ENCODE measurements around the gene ADARB2. TPM values are rescaled to one million over a fixed set of nuclear protein-coding genes. Genes with fewer than 3 reads are reported as not detected.

ADARB2 gene
- total and polyA plus RNA-seq, 8 donors = 0.41 to 0.92 (median 0.76) TPM

DNA sequence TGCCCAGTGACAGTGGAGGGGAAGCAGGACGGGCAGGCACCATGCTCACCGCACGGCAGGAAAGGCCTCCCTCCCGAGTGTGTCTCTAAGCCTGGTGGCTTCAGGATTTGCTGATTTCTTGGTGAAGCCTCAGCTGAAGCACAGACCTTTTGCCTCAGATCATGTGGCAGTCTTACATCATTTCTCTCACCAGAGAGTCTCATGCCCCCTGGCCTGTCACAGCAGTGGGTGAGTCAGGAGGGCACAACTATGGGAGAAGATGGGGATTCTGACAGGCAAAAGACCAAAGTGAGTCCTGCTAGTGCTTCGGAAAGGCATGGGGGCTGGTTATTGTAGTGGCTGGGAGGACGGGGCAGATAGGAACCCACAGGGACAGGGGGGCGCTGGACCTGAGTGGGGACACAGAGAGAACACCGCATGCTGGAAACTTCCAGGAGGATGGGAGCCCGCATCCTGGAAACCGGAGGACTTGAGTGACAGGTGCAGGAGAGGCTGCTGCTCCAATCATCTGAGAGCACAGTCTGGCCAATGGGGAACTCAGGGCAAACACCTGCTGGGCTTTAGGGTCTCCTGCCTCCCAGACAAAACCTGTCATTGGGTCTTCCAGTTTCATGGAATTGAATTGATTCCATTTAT lies 166.8 kb downstream of the ADARB2 start:
- intact Hi-C loops (cut with DNase I) = no loop called here
- TF ChIP-seq, protein P1, sequence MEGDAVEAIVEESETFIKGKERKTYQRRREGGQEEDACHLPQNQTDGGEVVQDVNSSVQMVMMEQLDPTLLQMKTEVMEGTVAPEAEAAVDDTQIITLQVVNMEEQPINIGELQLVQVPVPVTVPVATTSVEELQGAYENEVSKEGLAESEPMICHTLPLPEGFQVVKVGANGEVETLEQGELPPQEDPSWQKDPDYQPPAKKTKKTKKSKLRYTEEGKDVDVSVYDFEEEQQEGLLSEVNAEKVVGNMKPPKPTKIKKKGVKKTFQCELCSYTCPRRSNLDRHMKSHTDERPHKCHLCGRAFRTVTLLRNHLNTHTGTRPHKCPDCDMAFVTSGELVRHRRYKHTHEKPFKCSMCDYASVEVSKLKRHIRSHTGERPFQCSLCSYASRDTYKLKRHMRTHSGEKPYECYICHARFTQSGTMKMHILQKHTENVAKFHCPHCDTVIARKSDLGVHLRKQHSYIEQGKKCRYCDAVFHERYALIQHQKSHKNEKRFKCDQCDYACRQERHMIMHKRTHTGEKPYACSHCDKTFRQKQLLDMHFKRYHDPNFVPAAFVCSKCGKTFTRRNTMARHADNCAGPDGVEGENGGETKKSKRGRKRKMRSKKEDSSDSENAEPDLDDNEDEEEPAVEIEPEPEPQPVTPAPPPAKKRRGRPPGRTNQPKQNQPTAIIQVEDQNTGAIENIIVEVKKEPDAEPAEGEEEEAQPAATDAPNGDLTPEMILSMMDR (IDR thresholded peaks at IDR 0.05) = no peak
- Histone ChIP-seq H3K4me1 (no peaks in the 10 kb centered on the region), H3K36me3 (no peaks in the 10 kb centered on the region), H3K4me3 (no peak overlapping the region), H3K9me3 (no peaks in the 10 kb centered on the region), H3K27me3 (peaks cover 0 to 18% of the 10 kb centered on the region in 2 donors), H3K27ac (no peak overlapping the region)
- DNase-seq = no peak
- no peak for ATAC-seq

DNA sequence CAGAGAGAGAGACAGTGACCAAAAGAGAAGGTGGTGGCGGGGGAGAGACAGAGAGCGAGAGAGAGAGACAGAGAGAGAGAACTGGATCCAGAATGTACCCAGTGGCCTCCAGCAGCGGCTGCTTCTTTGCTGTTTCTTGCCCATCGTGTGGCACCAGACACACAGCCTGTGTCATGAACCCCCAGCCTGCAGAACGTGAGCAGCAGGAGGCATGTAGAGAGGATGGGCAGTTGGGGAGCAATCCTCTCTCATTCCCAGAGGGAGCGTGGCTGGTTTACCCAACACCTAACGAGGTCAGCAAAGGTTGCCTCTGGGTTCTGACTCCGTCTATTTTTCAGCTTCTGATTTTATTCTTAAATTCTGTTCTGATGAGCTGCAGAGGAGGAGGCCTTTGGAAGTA lies 168.1 kb downstream of the ADARB2 start:
- Histone ChIP-seq H3K36me3 (no peaks in the 10 kb centered on the region), H3K27ac (no peak overlapping the region), H3K9me3 (no peaks in the 10 kb centered on the region), H3K4me3 (no peak overlapping the region), H3K27me3 (peaks cover 0 to 11% of the 10 kb centered on the region in 2 donors), H3K4me1 (no peaks in the 10 kb centered on the region)
- ATAC-seq (no peak), DNase-seq (no peak)
- intact Hi-C loops (cut with DNase I) = no loop called here
- TF ChIP-seq, protein P1 (IDR thresholded peaks at IDR 0.05) = no peak

DNA sequence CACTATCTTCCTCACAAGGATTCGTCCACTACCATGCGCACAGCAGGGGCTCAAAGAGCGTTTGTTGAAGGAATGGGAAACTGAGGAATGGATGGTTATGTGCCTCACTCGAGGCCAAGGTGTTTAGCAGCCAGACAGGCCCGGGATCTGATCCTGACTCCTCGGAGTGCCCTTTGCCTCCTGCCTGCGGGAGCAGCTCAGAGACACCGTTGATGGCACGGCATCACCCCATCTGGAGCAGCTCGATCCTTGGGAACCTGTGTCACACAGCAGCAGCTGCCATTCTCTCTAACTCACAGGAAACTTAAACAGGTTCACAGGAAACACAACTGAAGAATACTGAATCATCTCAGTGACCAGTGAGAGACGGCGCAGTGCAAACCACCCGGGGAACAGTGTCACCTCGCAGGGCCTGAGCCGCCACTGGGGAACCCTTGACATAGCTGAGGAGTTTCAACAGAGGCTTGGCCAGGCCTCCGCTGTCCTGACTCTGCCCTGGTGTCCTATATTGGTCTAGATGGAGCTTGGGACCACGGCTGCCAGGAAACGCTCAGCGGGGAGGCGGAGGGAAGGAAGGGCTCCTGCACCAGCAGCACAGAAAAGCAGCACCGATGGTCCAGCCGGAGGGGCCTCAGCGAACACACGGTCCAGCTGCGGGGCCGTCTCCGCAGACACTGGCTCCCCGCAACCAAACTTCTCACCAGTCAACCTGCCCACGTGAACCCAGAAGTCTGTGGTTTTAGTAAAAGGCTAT lies 169.4 kb downstream of the ADARB2 start:
- Histone ChIP-seq H3K27me3 (peaks cover 0 to 11% of the 10 kb centered on the region in 2 donors), H3K4me3 (no peak overlapping the region), H3K9me3 (no peaks in the 10 kb centered on the region), H3K36me3 (no peaks in the 10 kb centered on the region), H3K27ac (no peak overlapping the region), H3K4me1 (no peaks in the 10 kb centered on the region)
- intact Hi-C loops (cut with DNase I) = no loop called here
- DNase-seq = no peak
- TF ChIP-seq, protein P1 (IDR thresholded peaks at IDR 0.05) = no peak
- ATAC-seq = no peak

DNA sequence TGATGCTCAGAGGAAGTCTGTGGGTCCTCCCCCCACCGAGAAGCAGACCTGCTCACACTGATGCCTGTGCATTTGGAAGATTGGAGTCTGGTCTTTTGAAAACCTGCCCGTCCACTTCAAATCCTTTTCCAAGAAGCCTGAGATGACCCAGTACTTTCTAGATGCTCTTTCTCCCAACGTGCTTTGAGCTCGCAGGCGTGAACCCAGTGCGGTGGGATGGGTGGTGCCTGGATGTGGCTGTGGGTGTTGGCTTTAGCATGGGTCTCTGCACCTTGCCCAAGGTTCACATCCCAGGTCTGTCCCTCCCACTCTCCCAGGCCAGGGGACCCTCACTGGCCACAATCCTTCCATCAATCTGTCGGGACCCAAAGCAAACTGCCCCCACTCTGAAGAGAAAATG lies 170.2 kb downstream of the ADARB2 start:
- Histone ChIP-seq H3K9me3 (no peaks in the 10 kb centered on the region), H3K4me3 (no peak overlapping the region), H3K27ac (no peak overlapping the region), H3K27me3 (peaks cover 0 to 17% of the 10 kb centered on the region in 2 donors), H3K36me3 (no peaks in the 10 kb centered on the region), H3K4me1 (no peaks in the 10 kb centered on the region)
- no peak for ATAC-seq
- TF ChIP-seq, protein P1 (IDR thresholded peaks at IDR 0.05) = no peak
- intact Hi-C loops (cut with DNase I) = no loop called here
- DNase-seq = no peak

DNA sequence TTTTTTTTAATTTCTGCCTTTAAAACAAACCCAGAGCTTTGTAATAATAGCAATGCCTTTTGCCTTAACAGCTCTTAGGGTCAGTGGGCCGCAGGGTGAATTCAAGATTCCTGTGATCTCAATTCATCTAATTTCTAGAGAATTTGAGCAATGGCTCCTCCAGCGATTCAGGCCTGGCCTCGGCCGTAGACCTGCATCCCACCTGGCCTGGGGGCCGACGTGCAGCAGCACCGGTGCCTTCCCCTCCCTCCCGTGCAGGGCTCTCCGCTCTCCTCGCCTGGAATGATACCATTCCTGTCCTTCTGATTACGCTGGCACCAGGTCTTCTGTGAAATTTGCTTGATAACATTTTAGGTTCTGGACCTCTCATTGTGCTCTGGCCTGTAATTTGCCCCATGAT lies 172.5 kb downstream of the ADARB2 start:
- ATAC-seq = no peak
- H3K27ac ChIP-seq = no peak overlapping the region

More for the DNA sequence above, 172.5 kb downstream of the ADARB2 start:
- no peak for DNase-seq
- TF ChIP-seq, protein P1 (IDR thresholded peaks at IDR 0.05) = no peak
- H3K4me3 ChIP-seq = no peak overlapping the region
- no peaks in the 10 kb centered on the region for H3K36me3 ChIP-seq
- H3K4me1 ChIP-seq = no peaks in the 10 kb centered on the region
- no peaks in the 10 kb centered on the region for H3K9me3 ChIP-seq
- peaks cover 0 to 36% of the 10 kb centered on the region in 2 donors for H3K27me3 ChIP-seq
- intact Hi-C loops (cut with DNase I) = no loop called here
